Measurements from ENCODE around the gene CCL4L2.
"Not testable (repeated sequence)": the region's sequence is repeated elsewhere in the genome, so short reads cannot be mapped to it uniquely, and the experiment has no call there.

DNA sequence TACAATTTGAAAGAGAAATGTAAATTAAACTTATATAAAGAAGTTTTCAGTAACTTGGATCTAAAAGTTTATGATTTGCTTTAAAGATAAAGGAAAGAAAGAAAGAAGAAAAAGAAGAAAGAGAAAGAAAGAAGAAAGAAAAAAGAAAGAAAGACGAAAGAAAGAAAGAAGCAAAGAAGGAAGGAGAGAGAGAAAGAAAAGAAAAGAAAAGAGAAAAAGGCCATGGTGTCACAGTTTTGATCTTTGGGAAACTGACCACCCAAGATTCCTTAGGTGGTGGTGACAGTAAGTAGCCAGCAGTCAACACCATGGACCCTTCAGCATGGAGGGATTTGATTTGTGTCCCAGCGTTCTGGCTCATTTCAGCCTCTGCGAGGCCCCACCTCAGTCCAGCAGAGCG lies 9.8 kb upstream of the CCL4L2 start:
- not testable (repeated sequence) for TF ChIP-seq CTCF (conservative IDR thresholded peaks at IDR 0.05; ENCODE audit: low read length); EZH2phosphoT487 (IDR thresholded peaks at IDR 0.05; ENCODE audit: borderline replicate concordance)
